ENCODE data around the gene RHBDF1.

RHBDF1 gene, protein sequence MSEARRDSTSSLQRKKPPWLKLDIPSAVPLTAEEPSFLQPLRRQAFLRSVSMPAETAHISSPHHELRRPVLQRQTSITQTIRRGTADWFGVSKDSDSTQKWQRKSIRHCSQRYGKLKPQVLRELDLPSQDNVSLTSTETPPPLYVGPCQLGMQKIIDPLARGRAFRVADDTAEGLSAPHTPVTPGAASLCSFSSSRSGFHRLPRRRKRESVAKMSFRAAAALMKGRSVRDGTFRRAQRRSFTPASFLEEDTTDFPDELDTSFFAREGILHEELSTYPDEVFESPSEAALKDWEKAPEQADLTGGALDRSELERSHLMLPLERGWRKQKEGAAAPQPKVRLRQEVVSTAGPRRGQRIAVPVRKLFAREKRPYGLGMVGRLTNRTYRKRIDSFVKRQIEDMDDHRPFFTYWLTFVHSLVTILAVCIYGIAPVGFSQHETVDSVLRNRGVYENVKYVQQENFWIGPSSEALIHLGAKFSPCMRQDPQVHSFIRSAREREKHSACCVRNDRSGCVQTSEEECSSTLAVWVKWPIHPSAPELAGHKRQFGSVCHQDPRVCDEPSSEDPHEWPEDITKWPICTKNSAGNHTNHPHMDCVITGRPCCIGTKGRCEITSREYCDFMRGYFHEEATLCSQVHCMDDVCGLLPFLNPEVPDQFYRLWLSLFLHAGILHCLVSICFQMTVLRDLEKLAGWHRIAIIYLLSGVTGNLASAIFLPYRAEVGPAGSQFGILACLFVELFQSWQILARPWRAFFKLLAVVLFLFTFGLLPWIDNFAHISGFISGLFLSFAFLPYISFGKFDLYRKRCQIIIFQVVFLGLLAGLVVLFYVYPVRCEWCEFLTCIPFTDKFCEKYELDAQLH

DNA sequence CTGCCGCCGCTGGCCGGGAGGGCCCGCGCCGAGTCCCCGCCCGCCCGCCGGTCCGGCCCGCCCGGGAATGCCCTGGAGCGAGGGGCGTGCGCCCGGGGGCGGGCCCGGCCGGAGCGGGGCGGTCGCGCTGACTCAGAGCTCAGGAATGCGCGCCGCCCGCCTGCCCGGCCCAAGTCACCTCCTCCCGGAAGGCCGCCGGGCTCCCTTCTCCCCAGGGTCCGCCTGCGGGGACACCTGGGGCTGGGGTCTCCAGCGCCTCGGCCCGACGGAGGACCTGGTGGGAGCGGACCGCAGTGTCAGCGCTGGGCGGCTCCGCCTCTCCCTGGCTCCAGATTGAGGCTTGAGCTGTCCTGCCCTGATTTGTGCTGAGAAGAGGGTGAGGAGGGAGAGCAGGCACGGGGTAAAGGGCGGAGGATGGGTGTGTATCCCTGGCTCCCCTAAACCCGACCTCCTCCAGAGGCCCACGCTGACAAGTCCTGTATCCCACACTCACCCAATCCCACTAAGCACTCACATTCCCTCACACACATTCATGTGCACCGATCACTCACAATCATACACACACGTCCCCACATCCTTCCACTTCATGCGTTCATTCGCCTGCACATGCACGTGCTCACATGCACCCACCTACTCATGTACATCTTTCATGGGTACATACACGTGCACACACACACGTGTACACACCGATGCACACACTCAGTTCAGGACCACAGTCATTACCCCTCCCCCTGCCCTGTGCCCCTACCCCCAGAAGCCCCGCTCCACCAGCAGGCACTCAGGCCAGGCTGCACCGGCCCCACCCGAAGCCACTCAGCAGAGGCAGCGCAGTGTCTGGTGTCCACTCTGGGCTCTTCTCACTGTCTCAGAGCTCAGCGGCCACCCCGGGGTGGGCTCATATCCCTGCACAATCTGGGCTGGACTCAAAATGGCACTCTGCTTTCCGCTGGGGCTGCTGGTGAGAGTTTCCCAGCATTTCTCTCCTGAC, at the start of gene RHBDF1:
Gene RHBDF1, minus strand, starts transcription at position 71 of the 988 bp plus-strand sequence. CDS start 7,616 bp downstream, outside the sequence.
- in situ Hi-C loops (cut with HindIII; ENCODE audit: low sequenced_read_pairs): no loop called here

DNA sequence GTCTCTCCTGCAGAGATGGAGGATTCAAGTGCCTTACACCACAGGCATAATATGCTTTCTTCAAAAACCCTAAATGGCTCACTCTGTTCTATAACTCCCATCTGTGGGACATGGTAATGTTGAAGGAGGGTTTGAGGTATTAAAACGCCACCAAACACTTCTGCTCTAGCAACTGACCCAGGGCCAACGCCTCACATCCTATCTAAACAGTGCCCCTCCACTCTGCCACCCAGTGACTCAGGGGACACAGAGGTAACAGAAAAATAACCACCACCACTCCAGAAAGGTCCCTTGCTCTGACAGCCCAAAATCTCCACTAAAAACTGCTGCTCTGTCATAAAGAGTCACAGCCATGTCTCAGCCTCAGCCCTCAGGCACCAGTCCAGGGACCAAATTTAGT, 48.3 kb upstream of the RHBDF1 start:
- in situ Hi-C loops (cut with HindIII; ENCODE audit: low sequenced_read_pairs): no loop called here

DNA sequence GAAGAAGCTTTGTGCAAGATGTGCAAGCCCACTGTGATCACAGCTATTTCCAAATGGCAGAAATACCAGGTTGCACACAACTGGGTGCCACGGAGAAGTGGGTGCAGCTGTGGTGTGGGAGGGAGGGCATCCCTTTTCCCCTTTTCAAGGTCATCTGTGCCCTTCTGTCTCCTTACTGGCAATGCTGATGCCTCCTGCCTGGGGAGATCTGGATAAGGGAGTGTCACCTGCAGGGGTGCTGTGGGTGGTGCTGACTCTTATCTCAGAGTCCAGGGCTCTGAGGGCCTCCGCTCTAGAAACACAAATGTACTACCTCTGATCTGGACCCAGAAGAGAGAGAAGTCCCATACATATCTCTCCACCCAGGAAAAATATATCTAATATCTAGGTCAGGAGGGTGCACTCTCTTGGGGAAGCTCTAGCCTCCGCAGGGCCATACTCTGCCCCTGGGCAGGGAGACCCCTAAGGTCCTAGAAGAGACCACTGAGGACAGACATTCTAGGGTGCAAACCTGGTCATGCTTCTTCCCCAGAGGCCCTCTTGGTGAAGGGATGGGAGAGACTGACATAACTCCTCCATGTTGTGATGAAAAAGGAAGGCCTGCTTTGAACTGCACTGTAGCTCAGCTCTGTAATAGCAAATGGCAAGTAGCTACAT, 47.5 kb upstream of the RHBDF1 start:
- in situ Hi-C loops (cut with HindIII; ENCODE audit: low sequenced_read_pairs): no loop called here

DNA sequence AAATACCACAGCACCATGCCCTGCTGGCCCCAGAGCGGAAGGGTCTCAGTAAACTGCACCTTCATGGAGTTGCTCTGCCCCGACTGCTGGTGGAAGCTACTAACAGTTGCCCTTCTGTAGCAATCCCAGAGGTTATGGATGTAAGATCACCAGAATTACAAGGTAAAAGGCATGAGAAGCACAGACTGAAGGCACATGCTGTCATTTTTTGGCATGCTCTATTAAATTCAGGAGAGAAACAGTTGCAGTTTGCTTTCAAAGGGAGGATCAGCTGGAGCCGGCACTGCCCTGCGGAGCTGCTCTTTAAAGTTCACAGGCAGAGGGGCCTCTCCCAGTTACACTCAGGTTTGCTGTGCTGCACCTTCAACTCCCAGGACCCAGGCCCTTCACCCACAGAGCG, 46.9 kb upstream of the RHBDF1 start:
- in situ Hi-C loops (cut with HindIII; ENCODE audit: low sequenced_read_pairs): no loop called here

DNA sequence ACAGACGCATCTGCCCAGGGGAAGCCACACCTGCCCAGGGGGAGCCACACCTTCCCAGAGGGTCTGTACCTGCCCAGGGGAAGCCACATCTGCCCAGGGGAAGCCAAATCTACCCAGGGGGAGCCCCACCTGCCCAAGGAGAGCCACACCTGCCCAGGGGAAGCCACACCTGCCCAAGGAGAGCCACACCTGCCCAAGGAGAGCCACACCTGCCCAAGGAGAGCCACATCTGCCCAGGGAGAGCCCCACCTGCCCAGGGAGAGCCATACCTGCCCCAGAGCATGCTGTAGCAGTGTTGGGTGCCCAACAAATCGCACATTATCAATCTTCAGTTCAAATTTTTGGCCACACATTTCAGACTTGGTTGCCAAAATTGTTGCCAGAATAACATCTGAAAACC, 46.4 kb upstream of the RHBDF1 start:
- in situ Hi-C loops (cut with HindIII; ENCODE audit: low sequenced_read_pairs): no loop called here

DNA sequence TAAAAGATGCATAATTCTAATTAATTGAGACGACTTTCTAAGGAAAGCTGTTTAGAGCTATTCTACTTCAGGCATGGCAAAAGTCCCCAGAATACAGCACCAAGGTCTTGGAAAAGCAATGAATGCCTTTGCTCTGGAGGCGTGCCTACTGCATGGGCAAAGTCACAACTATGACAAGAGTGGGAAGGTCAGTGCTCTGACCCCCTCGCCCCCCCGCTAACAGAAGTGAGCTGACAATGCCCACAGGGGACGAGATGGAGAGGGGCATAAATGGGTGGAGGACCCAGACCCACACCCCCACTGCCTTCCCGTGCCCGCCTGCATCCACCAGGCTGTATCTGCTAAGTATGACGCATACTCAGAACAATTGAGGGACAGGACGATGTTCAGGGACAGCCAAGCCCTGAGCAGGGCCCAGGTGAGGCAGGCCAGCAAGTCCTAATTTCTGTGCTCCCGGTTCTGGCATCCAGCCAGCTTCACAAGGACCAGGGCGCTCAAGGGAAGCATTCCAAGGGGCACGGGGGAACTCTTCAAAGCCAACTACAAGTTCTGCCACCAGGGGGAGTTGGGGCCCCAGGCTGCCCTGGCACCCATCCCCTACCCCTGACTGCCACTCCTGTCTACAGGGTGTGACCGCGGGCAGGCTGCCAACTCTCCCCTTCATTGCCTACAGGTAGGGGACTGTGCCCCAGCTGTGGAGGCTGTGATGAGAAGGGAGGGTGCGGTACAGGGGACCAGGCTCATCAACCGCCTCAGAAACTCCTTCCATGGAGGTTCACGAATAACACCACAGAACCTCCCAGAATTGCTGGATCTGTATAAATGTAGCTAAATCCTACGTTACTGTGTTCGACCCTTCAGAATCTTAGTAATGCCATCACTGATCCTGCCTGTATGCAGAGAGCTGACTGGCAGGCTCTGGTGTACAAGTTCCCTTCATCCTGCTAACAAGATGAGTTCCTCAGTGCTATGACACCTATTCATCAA, 45.2 kb upstream of the RHBDF1 start:
- in situ Hi-C loops (cut with HindIII; ENCODE audit: low sequenced_read_pairs): no loop called here

DNA sequence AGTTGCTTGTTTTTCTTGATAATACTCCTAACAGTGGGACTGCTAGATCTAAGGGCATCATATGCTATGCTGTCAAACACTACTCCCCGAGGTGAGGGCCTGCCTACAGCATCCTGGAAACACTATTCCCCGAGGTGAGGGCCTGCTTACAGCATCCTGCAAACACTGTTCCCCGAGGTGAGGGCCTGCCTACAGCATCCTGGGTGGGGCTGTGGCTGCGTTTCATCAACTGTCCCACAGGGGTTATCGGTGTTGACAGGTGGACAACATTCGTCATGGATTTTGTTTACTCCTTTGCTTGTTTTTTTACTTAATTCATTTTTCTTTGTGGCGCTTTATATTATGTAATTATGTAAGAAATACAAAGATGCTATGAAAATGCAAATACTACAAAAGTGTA, 43.6 kb upstream of the RHBDF1 start:
- in situ Hi-C loops (cut with HindIII; ENCODE audit: low sequenced_read_pairs): no loop called here

DNA sequence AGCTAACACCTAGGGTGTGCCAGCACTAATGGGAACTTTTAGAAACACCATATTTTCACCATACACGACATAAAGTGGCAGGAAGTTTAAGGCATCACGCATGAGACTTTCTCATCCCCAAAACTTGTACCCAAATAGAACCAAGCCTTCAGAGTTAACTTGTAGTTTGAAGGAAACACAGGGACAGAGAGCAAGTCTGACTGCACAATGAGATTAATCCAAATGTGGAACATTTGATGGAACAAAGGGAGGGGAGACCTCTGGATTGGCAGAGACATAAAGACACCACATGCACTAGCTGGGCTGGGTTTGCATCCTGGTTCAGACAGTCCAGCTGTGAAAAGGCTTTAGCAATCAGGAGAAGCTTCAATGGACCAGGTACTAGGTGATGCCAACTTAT, 41.9 kb upstream of the RHBDF1 start:
- in situ Hi-C loops (cut with HindIII; ENCODE audit: low sequenced_read_pairs): no loop called here

DNA sequence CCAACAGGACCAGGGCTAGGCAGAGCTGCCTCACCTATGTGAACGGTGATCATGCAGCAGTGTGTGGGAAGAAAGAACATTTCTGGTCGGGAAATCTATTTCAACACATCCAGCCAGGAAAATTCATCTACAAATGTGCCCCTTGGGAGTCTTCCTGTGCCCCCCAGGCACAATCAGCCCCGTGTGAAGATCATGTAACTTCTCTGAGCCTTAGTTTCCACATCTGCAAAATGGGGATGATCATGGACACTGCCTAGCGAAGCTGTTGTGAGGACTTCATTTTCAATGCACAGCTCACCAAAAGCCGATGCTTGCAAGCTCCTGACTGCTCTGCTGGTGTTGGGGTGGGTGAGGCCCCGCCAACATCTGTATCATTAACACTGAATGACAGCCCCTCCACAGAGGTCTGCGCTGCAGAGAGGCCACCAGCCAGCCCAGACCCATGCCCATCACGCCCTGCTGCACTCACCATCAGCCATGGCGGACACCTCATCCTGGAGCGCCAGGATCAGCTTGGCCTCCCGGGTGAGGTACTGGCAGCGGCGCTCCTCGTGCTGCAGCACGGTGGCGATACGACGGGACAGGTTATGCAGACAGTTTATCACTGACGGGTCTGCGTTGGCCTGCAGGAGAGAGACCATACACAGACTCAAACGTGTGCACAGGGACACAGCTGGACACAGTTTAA, 39.9 kb upstream of the RHBDF1 start:
- in situ Hi-C loops (cut with HindIII; ENCODE audit: low sequenced_read_pairs): no loop called here

DNA sequence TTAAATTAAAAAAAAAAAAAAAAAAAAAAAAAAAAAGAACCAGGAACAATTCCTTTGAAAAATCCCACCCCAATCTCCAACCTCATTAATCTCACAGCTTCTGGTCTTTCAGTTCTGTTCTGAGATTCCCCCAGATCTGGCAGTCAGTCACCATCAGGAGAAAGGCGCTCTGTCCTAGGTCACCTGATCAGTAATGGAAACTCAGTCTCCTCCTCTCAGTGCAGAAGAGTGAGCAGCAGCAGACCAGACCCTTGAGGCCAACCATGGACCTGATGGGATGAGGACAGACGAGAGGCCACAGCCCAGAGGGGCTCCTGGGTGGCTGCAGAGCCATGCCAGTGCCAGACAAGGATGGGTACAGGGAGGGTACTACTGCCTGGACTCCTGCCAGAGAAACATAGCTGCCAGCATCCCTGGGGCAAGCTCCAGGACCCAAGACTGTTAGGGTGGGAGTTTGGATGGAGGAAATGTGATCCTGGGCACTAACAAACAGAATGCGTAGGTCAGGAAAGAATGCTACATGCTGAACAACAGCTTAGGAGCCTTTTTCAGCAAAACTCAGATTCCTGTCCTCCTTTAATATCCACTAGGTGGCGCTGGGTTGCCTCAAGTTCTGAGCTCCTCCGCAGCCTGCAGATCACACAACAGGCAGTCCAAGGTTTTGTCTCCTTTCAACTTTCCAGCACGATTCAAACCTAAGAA, 34.3 kb upstream of the RHBDF1 start:
- in situ Hi-C loops (cut with HindIII; ENCODE audit: low sequenced_read_pairs): no loop called here

DNA sequence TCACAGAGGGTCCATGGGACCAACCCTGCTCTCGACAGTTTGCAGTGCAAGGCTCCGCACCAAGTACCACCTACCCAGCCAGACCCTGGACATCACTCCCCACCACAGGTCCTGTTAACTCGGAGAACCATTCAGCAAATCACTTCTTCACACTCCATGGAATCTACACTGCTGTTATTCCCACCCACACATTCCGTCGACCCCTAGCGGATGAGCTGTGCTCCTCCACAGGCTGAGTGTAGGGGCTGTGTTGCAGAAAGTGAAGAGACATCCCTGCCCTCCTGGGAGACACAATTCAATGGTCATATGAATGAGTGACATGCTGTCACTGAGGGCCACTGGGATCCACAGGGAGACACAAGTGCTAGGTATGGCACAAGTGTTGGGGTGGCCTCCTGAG, 33.1 kb upstream of the RHBDF1 start:
- in situ Hi-C loops (cut with HindIII; ENCODE audit: low sequenced_read_pairs): no loop called here

DNA sequence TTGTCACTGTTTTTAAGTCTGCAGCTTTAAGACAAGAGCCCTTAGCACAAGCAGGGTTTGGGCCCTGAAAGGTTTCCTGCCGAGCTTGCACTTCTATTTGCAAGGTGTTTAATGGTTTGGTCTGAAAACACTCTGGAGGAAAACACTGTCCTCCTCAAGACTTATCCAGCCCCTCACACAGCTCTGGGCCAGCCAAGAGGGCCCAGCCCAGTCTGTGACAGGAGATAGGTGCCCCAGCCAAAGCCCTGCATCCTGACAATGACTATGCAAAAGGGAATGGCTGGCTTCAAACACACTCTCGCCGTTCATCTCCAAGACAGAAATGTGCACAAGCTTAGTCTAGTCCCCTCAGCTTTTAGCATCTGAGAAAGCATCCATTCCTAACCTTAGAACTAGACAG, 32.5 kb upstream of the RHBDF1 start:
- in situ Hi-C loops (cut with HindIII; ENCODE audit: low sequenced_read_pairs): no loop called here

DNA sequence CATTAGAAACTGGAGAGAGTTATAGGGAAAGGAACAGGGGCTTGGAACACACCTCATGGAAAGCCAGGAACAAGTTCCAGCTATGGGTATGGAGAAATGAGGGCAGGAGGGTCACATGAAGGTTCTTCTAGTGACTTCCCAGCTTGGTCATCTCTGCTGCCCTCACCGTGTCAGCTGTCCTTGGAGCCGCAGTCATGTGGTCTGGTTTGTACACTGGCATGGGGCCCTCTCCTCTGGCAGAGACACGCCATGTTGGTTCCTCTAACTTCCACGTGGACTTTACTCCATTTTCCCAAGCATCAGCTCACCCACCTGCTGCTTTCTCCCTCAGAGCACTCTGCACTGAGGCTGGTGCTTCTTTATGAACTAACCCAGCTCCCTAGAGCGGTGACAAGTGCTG, 31.9 kb upstream of the RHBDF1 start:
- in situ Hi-C loops (cut with HindIII; ENCODE audit: low sequenced_read_pairs): no loop called here

DNA sequence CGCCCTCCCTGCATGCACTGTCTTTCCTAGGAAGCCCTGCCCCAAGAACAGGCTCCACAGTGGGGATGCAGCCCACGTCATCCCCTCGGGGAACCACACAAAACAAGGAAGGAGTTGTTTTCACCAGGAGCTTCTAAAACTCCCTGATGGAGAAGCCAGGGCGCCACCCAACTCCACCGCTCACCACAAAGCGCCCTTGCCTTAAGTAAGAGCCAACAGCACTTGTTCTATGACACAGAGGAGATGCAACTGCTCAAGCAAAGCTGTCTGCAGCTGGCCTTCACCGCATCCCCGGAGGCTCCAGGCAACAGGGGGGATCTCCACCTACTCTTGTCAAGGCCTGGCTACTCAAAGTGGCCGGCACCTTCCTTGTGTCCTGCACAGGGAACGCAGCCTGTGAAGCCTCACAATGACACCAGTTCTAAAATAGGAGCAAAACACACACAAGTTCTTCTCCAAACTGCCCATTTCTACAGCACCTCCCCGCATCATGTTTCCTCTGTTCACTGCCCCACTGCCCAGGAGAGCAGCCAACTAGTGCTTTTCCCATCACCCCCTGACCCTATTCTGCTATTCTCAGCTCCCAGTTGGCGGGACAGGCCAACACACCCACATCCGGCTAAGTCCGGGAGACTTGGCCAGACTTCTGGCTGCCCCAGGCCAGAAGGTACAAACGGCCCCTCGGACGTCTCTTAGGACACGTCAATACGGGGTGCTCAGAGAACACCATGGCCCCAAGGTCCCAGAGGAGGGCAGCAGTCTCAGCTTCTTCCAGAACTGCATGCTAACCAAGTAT, 29.8 kb upstream of the RHBDF1 start:
- in situ Hi-C loops (cut with HindIII; ENCODE audit: low sequenced_read_pairs): no loop called here

DNA sequence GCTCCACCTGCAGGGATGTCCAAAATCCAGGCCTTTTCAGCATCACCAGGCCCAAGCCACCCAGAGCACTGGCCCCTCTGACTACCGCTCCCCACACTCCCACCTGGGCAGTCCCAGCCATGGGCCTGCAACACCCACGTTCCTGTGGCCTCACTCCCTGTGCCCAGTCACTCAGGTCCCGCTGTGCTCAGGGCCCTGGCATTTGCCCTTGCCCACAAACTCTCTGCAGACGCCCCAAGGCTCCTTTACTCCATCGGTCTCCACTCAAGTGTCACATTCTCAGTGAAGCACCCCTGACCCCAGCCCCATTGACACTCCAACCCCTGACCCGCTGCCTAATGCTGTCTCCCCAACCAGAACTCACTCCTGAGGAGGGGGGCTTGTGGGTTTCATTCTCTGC, 29.2 kb upstream of the RHBDF1 start:
- in situ Hi-C loops (cut with HindIII; ENCODE audit: low sequenced_read_pairs): no loop called here

DNA sequence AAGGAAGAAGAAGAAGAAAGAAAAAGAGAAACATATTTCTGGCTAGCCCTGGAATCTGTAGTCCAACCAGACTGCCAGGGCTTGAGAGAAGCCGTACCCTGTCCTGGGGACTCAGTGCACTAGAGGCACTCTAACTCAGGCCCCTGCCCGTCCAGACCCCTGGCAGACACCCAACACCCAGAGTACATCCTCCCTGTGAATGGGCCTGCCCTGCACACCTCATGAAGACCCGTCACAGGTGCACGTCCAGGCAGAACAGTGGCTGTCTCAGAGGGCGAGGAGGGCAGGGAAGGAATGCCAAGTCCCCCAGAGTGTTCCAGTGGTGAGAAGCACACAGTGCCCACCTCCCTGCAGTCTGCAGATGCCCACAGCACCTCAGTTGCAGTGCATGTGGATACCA, 28.6 kb upstream of the RHBDF1 start:
- in situ Hi-C loops (cut with HindIII; ENCODE audit: low sequenced_read_pairs): no loop called here

DNA sequence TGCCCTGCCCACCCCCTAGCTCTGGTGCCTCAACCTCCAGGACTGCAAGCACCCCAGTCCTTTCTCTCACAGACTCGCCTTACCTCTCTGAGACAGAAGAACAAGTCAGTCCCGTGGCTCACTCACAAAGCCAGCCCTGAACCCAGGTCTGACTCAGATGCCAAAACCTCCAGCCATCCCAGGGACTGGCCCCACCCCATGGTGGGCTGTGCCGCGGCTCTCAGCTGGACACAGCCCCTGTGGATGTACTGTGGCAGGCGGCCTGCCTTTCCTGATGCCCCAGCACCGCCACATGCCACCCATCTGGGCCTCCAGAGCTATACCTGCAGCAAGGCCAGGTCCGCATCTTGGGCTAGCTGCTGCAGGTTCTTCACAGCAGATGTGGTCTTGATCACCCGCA, 25.4 kb upstream of the RHBDF1 start:
- in situ Hi-C loops (cut with HindIII; ENCODE audit: low sequenced_read_pairs): no loop called here

Data from endothelial cell of hepatic sinusoid (primary cell).